Activated T-helper 17 cell treated with anti-CD3 and anti-CD28 coated beads, Interleukin-2, amount 50 U/mL, for 72 hours (primary cell): ENCODE data around the gene ACOT13. TPM values are rescaled to one million over a fixed set of nuclear protein-coding genes. Genes with fewer than 3 reads are reported as not detected.
"Not testable (repeated sequence)": the region's sequence is repeated elsewhere in the genome, so short reads cannot be mapped to it uniquely, and the experiment has no call there.

ENCODE experiments used
- ATAC-seq: fragments of 150-1000 bp; cut with Tn5 transposase; replicated peaks from 2 replicates; pipeline ENCODE4 v1.10.0; 2021; ENCODE audit warnings: mild to moderate bottlenecking, moderate library complexity
- H3K27ac Mint-ChIP-seq: one replicate; pipeline ENCODE4 v1.8.0; 2022; ENCODE audit warnings: mixed read lengths
- H3K27me3 Mint-ChIP-seq: one replicate; pipeline ENCODE4 v1.8.0; 2022; ENCODE audit warnings: mixed read lengths
- H3K36me3 Mint-ChIP-seq: one replicate; pipeline ENCODE4 v1.8.0; 2022; ENCODE audit warnings: low read depth, mild to moderate bottlenecking, mixed read lengths
- H3K4me1 Mint-ChIP-seq: one replicate; pipeline ENCODE4 v1.8.0; 2022; ENCODE audit warnings: mixed read lengths
- H3K4me3 Mint-ChIP-seq: one replicate; pipeline ENCODE4 v1.8.0; 2022; ENCODE audit warnings: mild to moderate bottlenecking, mixed read lengths
- H3K9me3 Mint-ChIP-seq: one replicate; pipeline ENCODE4 v1.8.0; 2022; ENCODE audit warnings: mixed read lengths
- total RNA-seq, 2 donors: library from RNA; stranded (reverse); gene quantifications; one replicate each; pipeline ENCODE4 v1.2.3, GENCODE V29; 2022

Gene ACOT13
- total RNA-seq, 2 donors from 2014 or later: 19.2 to 23.5 TPM

- no peaks in the 10 kb centered on the region for H3K27me3 Mint-ChIP-seq
- H3K9me3 Mint-ChIP-seq: no peaks in the 10 kb centered on the region
- no peak overlapping the region for H3K27ac Mint-ChIP-seq
- H3K4me3 Mint-ChIP-seq: peak overlapping the region; percentile 94
- no peak for ATAC-seq
- H3K36me3 Mint-ChIP-seq: peaks cover 47% of the 10 kb centered on the region
- peaks cover 23% of the 10 kb centered on the region for H3K4me1 Mint-ChIP-seq
These were observed 2.1 kb downstream of the ACOT13 start for GRCh38 chr6:24668997-24669361.

- peaks cover 32% of the 10 kb centered on the region for H3K36me3 Mint-ChIP-seq
- not testable (repeated sequence) for ATAC-seq, H3K9me3 Mint-ChIP-seq, H3K4me3 Mint-ChIP-seq, H3K27ac Mint-ChIP-seq, H3K27me3 Mint-ChIP-seq
- peaks cover 10% of the 10 kb centered on the region for H3K4me1 Mint-ChIP-seq
These were observed 3.6 kb downstream of the ACOT13 start for GRCh38 chr6:24670492-24670891.

GRCh38 chr6:24671077-24671476 is 4.2 kb downstream of the ACOT13 start:
- not testable (repeated sequence) for H3K27me3 Mint-ChIP-seq, H3K4me3 Mint-ChIP-seq, H3K27ac Mint-ChIP-seq, H3K4me1 Mint-ChIP-seq, ATAC-seq, H3K9me3 Mint-ChIP-seq
- H3K36me3 Mint-ChIP-seq: peaks cover 26% of the 10 kb centered on the region

- no peaks in the 10 kb centered on the region for H3K9me3 Mint-ChIP-seq
- H3K27me3 Mint-ChIP-seq: no peaks in the 10 kb centered on the region
- H3K36me3 Mint-ChIP-seq: peaks cover 12% of the 10 kb centered on the region
- peaks cover 8% of the 10 kb centered on the region for H3K4me1 Mint-ChIP-seq
- H3K27ac Mint-ChIP-seq: no peak overlapping the region
- H3K4me3 Mint-ChIP-seq: no peak overlapping the region
- ATAC-seq: no peak
These were observed 5.8 kb downstream of the ACOT13 start for GRCh38 chr6:24672620-24673182.

- Mint-ChIP-seq H3K4me3 (no peak overlapping the region), H3K9me3 (no peaks in the 10 kb centered on the region), H3K27ac (no peak overlapping the region), H3K36me3 (peaks cover 12% of the 10 kb centered on the region), H3K4me1 (peaks cover 5% of the 10 kb centered on the region), H3K27me3 (no peaks in the 10 kb centered on the region)
- no peak for ATAC-seq
These were observed 6.7 kb downstream of the ACOT13 start for GRCh38 chr6:24673625-24674024.

- not testable (repeated sequence) for H3K9me3 Mint-ChIP-seq, H3K27ac Mint-ChIP-seq, ATAC-seq, H3K36me3 Mint-ChIP-seq, H3K4me1 Mint-ChIP-seq, H3K27me3 Mint-ChIP-seq, H3K4me3 Mint-ChIP-seq
These were observed 12.0 kb downstream of the ACOT13 start for GRCh38 chr6:24678792-24679352.

- H3K27ac Mint-ChIP-seq: no peak overlapping the region
- H3K4me3 Mint-ChIP-seq: no peak overlapping the region
- no peak for ATAC-seq
- no peaks in the 10 kb centered on the region for H3K4me1 Mint-ChIP-seq
- H3K36me3 Mint-ChIP-seq: no peaks in the 10 kb centered on the region
- H3K9me3 Mint-ChIP-seq: no peaks in the 10 kb centered on the region
- no peaks in the 10 kb centered on the region for H3K27me3 Mint-ChIP-seq
These were observed 13.7 kb downstream of the ACOT13 start for GRCh38 chr6:24680582-24680981.

GRCh38 chr6:24683297-24684296 is 16.7 kb downstream of the ACOT13 start:
- H3K4me3 Mint-ChIP-seq: no peak overlapping the region

GRCh38 chr6:24686408-24686807 is 19.5 kb downstream of the ACOT13 start:
- no peaks in the 10 kb centered on the region for H3K4me1 Mint-ChIP-seq
- no peak overlapping the region for H3K4me3 Mint-ChIP-seq
- H3K27me3 Mint-ChIP-seq: no peaks in the 10 kb centered on the region
- no peaks in the 10 kb centered on the region for H3K9me3 Mint-ChIP-seq
- ATAC-seq: no peak
- no peak overlapping the region for H3K27ac Mint-ChIP-seq
- H3K36me3 Mint-ChIP-seq: peaks cover 19% of the 10 kb centered on the region

More at GRCh38 chr6:24683297-24684296, 16.7 kb downstream of the ACOT13 start:
- Mint-ChIP-seq H3K9me3 (no peaks in the 10 kb centered on the region), H3K4me1 (no peaks in the 10 kb centered on the region), H3K27ac (no peak overlapping the region), H3K36me3 (peaks cover 16% of the 10 kb centered on the region), H3K27me3 (no peaks in the 10 kb centered on the region)
- no peak for ATAC-seq

GRCh38 chr6:24686946-24687345 is 20.1 kb downstream of the ACOT13 start:
- no peaks in the 10 kb centered on the region for H3K9me3 Mint-ChIP-seq
- H3K4me3 Mint-ChIP-seq: no peak overlapping the region
- H3K4me1 Mint-ChIP-seq: peaks cover 3% of the 10 kb centered on the region
- no peak overlapping the region for H3K27ac Mint-ChIP-seq
- no peak for ATAC-seq
- H3K36me3 Mint-ChIP-seq: peaks cover 19% of the 10 kb centered on the region
- H3K27me3 Mint-ChIP-seq: no peaks in the 10 kb centered on the region

GRCh38 chr6:24689964-24690363 is 23.1 kb downstream of the ACOT13 start:
- Mint-ChIP-seq H3K27ac (no peak overlapping the region), H3K27me3 (no peaks in the 10 kb centered on the region), H3K4me1 (peaks cover 10% of the 10 kb centered on the region), H3K4me3 (no peak overlapping the region), H3K9me3 (no peaks in the 10 kb centered on the region), H3K36me3 (peaks cover 19% of the 10 kb centered on the region)
- no peak for ATAC-seq

GRCh38 chr6:24690593-24690992 is 23.7 kb downstream of the ACOT13 start:
- Mint-ChIP-seq H3K27me3 (no peaks in the 10 kb centered on the region), H3K27ac (peak overlapping the region; percentile 47), H3K36me3 (peaks cover 19% of the 10 kb centered on the region), H3K4me1 (peaks cover 14% of the 10 kb centered on the region), H3K4me3 (no peak overlapping the region), H3K9me3 (no peaks in the 10 kb centered on the region)
- ATAC-seq: no peak

- Mint-ChIP-seq H3K27me3 (no peaks in the 10 kb centered on the region), H3K27ac (peak overlapping the region; percentile 47)
- ATAC-seq: no peak
These were observed 24.7 kb downstream of the ACOT13 start for GRCh38 chr6:24691550-24691949.

GRCh38 chr6:24692003-24692402 is 25.1 kb downstream of the ACOT13 start:
- H3K4me1 Mint-ChIP-seq: peaks cover 22% of the 10 kb centered on the region

More at GRCh38 chr6:24691550-24691949, 24.7 kb downstream of the ACOT13 start:
- peaks cover 19% of the 10 kb centered on the region for H3K36me3 Mint-ChIP-seq
- H3K9me3 Mint-ChIP-seq: no peaks in the 10 kb centered on the region
- peaks cover 22% of the 10 kb centered on the region for H3K4me1 Mint-ChIP-seq
- H3K4me3 Mint-ChIP-seq: no peak overlapping the region

GRCh38 chr6:24692415-24692814 is 25.5 kb downstream of the ACOT13 start:
- Mint-ChIP-seq H3K27ac (peak overlapping the region; percentile 47), H3K9me3 (no peaks in the 10 kb centered on the region), H3K36me3 (peaks cover 14% of the 10 kb centered on the region), H3K4me3 (no peak overlapping the region), H3K27me3 (no peaks in the 10 kb centered on the region), H3K4me1 (peaks cover 22% of the 10 kb centered on the region)
- ATAC-seq: no peak

More at GRCh38 chr6:24692003-24692402, 25.1 kb downstream of the ACOT13 start:
- Mint-ChIP-seq H3K27me3 (no peaks in the 10 kb centered on the region), H3K27ac (peak overlapping the region; percentile 47), H3K4me3 (no peak overlapping the region), H3K36me3 (peaks cover 18% of the 10 kb centered on the region), H3K9me3 (no peaks in the 10 kb centered on the region)
- no peak for ATAC-seq
